ENCODE results near the gene FILIP1L. TPM values are rescaled to one million over a fixed set of nuclear protein-coding genes. Genes with fewer than 3 reads are reported as not detected.

FILIP1L gene
- total RNA-seq, 1 donor from 2014 or later, result 4.5 TPM

DNA sequence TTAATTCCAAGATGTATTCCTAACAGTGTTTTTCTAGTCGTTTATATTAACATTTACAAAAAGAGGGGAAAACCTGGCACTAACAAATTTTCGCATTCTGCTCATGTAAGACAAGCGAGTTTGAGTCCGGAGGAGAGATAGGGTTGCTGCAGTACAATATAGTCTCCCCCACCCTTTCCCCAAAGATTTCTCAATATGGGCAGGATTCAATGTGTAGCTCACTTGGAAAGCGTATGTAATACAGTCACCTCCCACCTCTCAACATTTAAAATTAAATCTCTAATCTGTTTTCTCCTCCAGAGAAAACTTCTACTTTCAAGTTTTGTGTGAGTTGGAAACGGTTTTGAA is 238.7 kb downstream of the FILIP1L start:
- Mint-ChIP-seq H3K36me3 (ENCODE audit: low read depth) (peaks cover 33% of the 10 kb centered on the region), H3K27me3 (ENCODE audit: low read depth) (peaks cover 1% of the 10 kb centered on the region), H3K4me3 (ENCODE audit: low read depth) (peak overlapping the region; percentile 83), H3K9me3 (no peaks in the 10 kb centered on the region), H3K27ac (no peak overlapping the region), H3K4me1 (ENCODE audit: low read depth) (peaks cover 57% of the 10 kb centered on the region)
- DNase-seq (ENCODE audit: low spot score), result no peak
- intact Hi-C loops (cut with micrococcal nuclease), result loop anchor here (5.0 kb wide), 1 partner anchor 33 kb away; no protein-coding TSS in a partner anchor

- peaks cover 43% of the 10 kb centered on the region for H3K36me3 Mint-ChIP-seq (ENCODE audit: low read depth)
- H3K27ac Mint-ChIP-seq, result no peak overlapping the region
- H3K27me3 Mint-ChIP-seq (ENCODE audit: low read depth), result peaks cover 1% of the 10 kb centered on the region
- intact Hi-C loops (cut with micrococcal nuclease), result loop anchor here (5.0 kb wide), 3 partner anchors 32 to 838 kb away; no protein-coding TSS in a partner anchor
- H3K9me3 Mint-ChIP-seq, result no peaks in the 10 kb centered on the region
- H3K4me3 Mint-ChIP-seq (ENCODE audit: low read depth), result peak overlapping the region; percentile 60
- DNase-seq (ENCODE audit: low spot score), result no peak
- H3K4me1 Mint-ChIP-seq (ENCODE audit: low read depth), result peaks cover 68% of the 10 kb centered on the region
Observed at GRCh38 chr3:99874237-99875002, 239.9 kb downstream of the FILIP1L start.

- H3K9me3 Mint-ChIP-seq, result no peaks in the 10 kb centered on the region
- no peak for DNase-seq (ENCODE audit: low spot score)
- peaks cover 75% of the 10 kb centered on the region for H3K4me1 Mint-ChIP-seq (ENCODE audit: low read depth)
- H3K27me3 Mint-ChIP-seq (ENCODE audit: low read depth), result peaks cover 1% of the 10 kb centered on the region
- peak overlapping the region; percentile 48 for H3K27ac Mint-ChIP-seq
- peaks cover 45% of the 10 kb centered on the region for H3K36me3 Mint-ChIP-seq (ENCODE audit: low read depth)
- intact Hi-C loops (cut with micrococcal nuclease), result loop anchor here (1.0 to 5.0 kb wide), 6 partner anchors 16 to 839 kb away; no protein-coding TSS in a partner anchor
- H3K4me3 Mint-ChIP-seq (ENCODE audit: low read depth), result peak overlapping the region; percentile 47
Observed at GRCh38 chr3:99873269-99874102, 240.8 kb downstream of the FILIP1L start.

GRCh38 chr3:99872923-99873254 is 241.4 kb downstream of the FILIP1L start:
- peak overlapping the region; percentile 79 for H3K27ac Mint-ChIP-seq
- H3K36me3 Mint-ChIP-seq (ENCODE audit: low read depth), result peaks cover 43% of the 10 kb centered on the region
- H3K27me3 Mint-ChIP-seq (ENCODE audit: low read depth), result peaks cover 1% of the 10 kb centered on the region
- peaks cover 76% of the 10 kb centered on the region for H3K4me1 Mint-ChIP-seq (ENCODE audit: low read depth)
- intact Hi-C loops (cut with micrococcal nuclease), result loop anchor here (1.0 to 5.0 kb wide), 7 partner anchors 10 to 839 kb away; no protein-coding TSS in a partner anchor
- peak overlapping the region; percentile 64 for H3K4me3 Mint-ChIP-seq (ENCODE audit: low read depth)
- no peaks in the 10 kb centered on the region for H3K9me3 Mint-ChIP-seq
- DNase-seq (ENCODE audit: low spot score), result peak; percentile 32

DNA sequence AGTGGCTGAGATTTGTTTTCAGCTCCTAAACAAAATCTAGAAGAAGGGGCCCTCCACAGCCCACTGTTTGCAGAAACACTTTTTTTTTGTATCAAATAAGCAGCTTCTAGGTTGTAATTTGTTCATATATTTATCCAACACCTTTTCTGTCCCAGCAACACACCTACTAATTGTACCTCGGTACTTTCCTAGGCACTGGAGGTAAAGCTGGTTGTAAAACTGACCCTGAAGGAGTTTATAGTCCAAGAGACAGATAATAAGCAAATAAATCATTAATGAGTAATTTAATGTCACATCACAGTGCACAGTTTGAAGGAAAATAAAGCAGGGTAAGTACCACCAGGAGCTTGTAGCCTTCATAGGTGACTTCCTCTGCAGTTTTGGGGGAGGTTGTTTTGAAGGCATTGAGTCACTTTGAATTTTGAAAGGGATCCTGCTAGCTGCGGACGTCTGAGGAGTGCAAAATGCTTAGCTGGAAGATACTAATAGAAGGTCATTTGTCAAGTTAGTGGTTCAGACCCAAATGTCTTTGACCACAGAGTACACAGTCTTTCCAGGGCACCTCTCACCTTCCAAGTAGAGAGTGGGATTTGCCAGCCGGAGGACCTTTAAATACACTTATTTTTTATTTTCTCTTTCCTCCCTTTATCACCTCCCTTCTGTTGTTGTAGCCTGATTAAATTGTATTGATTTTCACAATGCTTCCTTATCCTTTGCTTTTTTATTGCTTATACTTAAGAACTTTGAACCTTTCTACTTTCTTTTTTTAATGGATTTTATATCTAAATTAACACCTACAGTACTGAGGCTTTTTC is 242.9 kb downstream of the FILIP1L start:
- intact Hi-C loops (cut with micrococcal nuclease), result loop anchor here (1.0 to 5.0 kb wide), 6 partner anchors 8 to 841 kb away; no protein-coding TSS in a partner anchor
- DNase-seq (ENCODE audit: low spot score), result no peak
- peak overlapping the region; percentile 79 for H3K27ac Mint-ChIP-seq
- peaks cover 80% of the 10 kb centered on the region for H3K4me1 Mint-ChIP-seq (ENCODE audit: low read depth)
- no peaks in the 10 kb centered on the region for H3K27me3 Mint-ChIP-seq (ENCODE audit: low read depth)
- no peaks in the 10 kb centered on the region for H3K9me3 Mint-ChIP-seq
- H3K36me3 Mint-ChIP-seq (ENCODE audit: low read depth), result peaks cover 43% of the 10 kb centered on the region
- peak overlapping the region; percentile 64 for H3K4me3 Mint-ChIP-seq (ENCODE audit: low read depth)

GRCh38 chr3:99870712-99871111 is 243.6 kb downstream of the FILIP1L start:
- intact Hi-C loops (cut with micrococcal nuclease), result loop anchor here (5.0 kb wide), 2 partner anchors 97 to 842 kb away; no protein-coding TSS in a partner anchor
- H3K27ac Mint-ChIP-seq, result no peak overlapping the region

DNA sequence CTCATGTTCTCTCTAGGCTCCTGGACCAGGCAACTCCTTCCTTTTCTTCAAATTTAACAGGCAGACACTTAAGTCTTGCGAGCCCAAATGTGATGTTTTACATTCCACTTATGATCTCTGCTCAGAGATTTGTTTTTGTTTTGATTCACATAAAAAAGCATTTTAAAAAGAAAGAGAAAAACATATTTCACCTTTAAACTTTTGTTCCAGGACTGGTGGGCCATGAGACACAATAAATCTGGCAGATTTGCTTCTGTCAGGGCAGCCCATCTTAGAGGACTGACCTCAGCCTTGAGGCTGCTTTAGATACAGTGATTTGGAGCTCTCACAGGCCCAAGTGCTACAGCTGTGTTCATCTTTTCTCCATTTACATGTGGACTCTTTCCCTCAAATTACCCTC is 244.7 kb downstream of the FILIP1L start:
- no peak overlapping the region for H3K27ac Mint-ChIP-seq
- H3K36me3 Mint-ChIP-seq (ENCODE audit: low read depth), result peaks cover 53% of the 10 kb centered on the region
- no peaks in the 10 kb centered on the region for H3K27me3 Mint-ChIP-seq (ENCODE audit: low read depth)
- peaks cover 90% of the 10 kb centered on the region for H3K4me1 Mint-ChIP-seq (ENCODE audit: low read depth)
- no peaks in the 10 kb centered on the region for H3K9me3 Mint-ChIP-seq
- no peak overlapping the region for H3K4me3 Mint-ChIP-seq (ENCODE audit: low read depth)
- DNase-seq (ENCODE audit: low spot score), result no peak
- intact Hi-C loops (cut with micrococcal nuclease), result loop anchor here (5.0 kb wide), 2 partner anchors 98 to 843 kb away; no protein-coding TSS in a partner anchor

More at GRCh38 chr3:99870712-99871111, 243.6 kb downstream of the FILIP1L start:
- no peaks in the 10 kb centered on the region for H3K9me3 Mint-ChIP-seq
- no peaks in the 10 kb centered on the region for H3K27me3 Mint-ChIP-seq (ENCODE audit: low read depth)
- DNase-seq (ENCODE audit: low spot score), result no peak
- H3K4me3 Mint-ChIP-seq (ENCODE audit: low read depth), result no peak overlapping the region
- H3K4me1 Mint-ChIP-seq (ENCODE audit: low read depth), result peaks cover 85% of the 10 kb centered on the region
- H3K36me3 Mint-ChIP-seq (ENCODE audit: low read depth), result peaks cover 47% of the 10 kb centered on the region

GRCh38 chr3:99868311-99868646 is 246.0 kb downstream of the FILIP1L start:
- H3K27ac Mint-ChIP-seq, result peak overlapping the region; percentile 83
- intact Hi-C loops (cut with micrococcal nuclease), result no loop called here
- no peak overlapping the region for H3K4me3 Mint-ChIP-seq (ENCODE audit: low read depth)
- H3K27me3 Mint-ChIP-seq (ENCODE audit: low read depth), result no peaks in the 10 kb centered on the region
- H3K4me1 Mint-ChIP-seq (ENCODE audit: low read depth), result peaks cover 93% of the 10 kb centered on the region
- no peak for DNase-seq (ENCODE audit: low spot score)
- no peaks in the 10 kb centered on the region for H3K9me3 Mint-ChIP-seq
- peaks cover 55% of the 10 kb centered on the region for H3K36me3 Mint-ChIP-seq (ENCODE audit: low read depth)

DNA sequence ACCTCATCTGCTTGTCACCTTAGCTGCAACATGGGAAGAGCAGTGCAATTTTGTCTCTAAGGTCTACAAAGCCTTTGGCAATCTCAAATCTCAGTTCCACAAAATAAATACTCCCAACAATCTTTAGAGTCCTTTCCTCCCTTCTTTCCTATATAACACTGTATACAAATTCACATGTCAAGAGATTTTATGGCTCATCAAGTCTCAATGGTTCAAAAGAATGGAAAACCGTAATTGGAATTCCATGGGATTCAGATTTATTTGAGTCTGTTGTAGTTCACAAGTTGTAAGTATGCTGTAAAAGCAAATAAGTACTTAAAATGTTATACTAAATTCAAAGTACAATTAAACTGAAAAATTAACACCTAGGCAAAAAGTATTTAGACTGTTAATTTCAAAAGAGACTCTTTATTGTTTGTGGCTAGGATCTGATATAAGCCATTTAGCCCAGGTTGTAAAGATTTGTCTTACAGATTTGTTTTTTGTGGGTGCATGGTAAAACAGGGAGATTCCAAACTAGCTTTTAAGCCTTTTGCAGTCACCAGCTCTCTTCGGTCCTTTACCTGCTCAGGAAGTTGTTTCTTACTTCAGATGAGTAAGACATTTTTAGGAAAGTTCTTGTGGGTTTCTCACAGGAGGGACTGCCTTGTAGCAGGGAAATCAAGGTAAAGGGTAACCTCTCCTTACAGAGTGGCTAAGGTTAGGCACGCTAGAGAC is 246.5 kb downstream of the FILIP1L start:
- Mint-ChIP-seq H3K27ac (peak overlapping the region; percentile 83), H3K27me3 (ENCODE audit: low read depth) (no peaks in the 10 kb centered on the region), H3K4me3 (ENCODE audit: low read depth) (no peak overlapping the region), H3K4me1 (ENCODE audit: low read depth) (peaks cover 95% of the 10 kb centered on the region), H3K9me3 (no peaks in the 10 kb centered on the region), H3K36me3 (ENCODE audit: low read depth) (peaks cover 60% of the 10 kb centered on the region)
- DNase-seq (ENCODE audit: low spot score), result no peak
- intact Hi-C loops (cut with micrococcal nuclease), result no loop called here

GRCh38 chr3:99866261-99866761 is 248.0 kb downstream of the FILIP1L start:
- Mint-ChIP-seq H3K9me3 (no peaks in the 10 kb centered on the region), H3K27me3 (ENCODE audit: low read depth) (no peaks in the 10 kb centered on the region), H3K36me3 (ENCODE audit: low read depth) (peaks cover 62% of the 10 kb centered on the region), H3K4me1 (ENCODE audit: low read depth) (peaks cover 93% of the 10 kb centered on the region), H3K27ac (peak overlapping the region; percentile 83), H3K4me3 (ENCODE audit: low read depth) (peak overlapping the region; percentile 40)
- intact Hi-C loops (cut with micrococcal nuclease), result loop anchor here (1.0 kb wide), 1 partner anchor 10 kb away; no protein-coding TSS in a partner anchor
- peak; percentile 14 for DNase-seq (ENCODE audit: low spot score)

DNA sequence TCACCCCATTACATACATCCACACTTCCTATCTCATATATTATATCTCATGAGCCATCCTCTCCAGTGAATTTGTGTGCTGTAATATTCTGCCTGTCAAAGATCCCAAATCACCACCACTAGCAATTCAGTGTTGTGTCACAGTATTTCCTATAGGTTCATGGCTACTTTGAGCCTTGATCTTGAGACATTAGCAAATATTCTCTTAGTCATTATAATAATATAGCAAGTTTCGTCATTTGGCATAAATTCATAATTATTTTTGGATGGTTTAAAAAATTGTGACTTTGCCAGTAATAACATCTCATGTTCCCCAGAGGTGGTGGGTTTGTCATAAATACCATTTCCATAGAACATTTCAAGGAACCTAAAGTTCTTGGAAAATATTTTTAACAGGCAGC is 249.0 kb downstream of the FILIP1L start:
- no peak overlapping the region for H3K27ac Mint-ChIP-seq
- no peak for DNase-seq (ENCODE audit: low spot score)
- no peak overlapping the region for H3K4me3 Mint-ChIP-seq (ENCODE audit: low read depth)
- H3K9me3 Mint-ChIP-seq, result no peaks in the 10 kb centered on the region
- intact Hi-C loops (cut with micrococcal nuclease), result no loop called here
- peaks cover 93% of the 10 kb centered on the region for H3K4me1 Mint-ChIP-seq (ENCODE audit: low read depth)
- peaks cover 61% of the 10 kb centered on the region for H3K36me3 Mint-ChIP-seq (ENCODE audit: low read depth)
- H3K27me3 Mint-ChIP-seq (ENCODE audit: low read depth), result no peaks in the 10 kb centered on the region
